H1 (cell line): Measurements from ENCODE around the gene MDFIC. TPM values are rescaled to one million over a fixed set of nuclear protein-coding genes. Genes with fewer than 3 reads are reported as not detected.

ENCODE experiments used
- CBX5 ChIP-seq: fragments of 300-800, 300-1000 bp; sonication (generic); IDR thresholded peaks from 2 replicates; pipeline ENCODE4 v1.7.1; 2016; ENCODE audit warnings: antibody characterized with exemption, low read length, low read depth
- CHD7 ChIP-seq: fragments of 300-600 bp; sonication (generic); IDR thresholded peaks from 2 replicates; pipeline ENCODE4 v1.7.1; 2012; ENCODE audit warnings: low read length, moderate library complexity, mild to moderate bottlenecking, inconsistent platforms; ENCODE audit not compliant: insufficient replicate concordance
- EZH2 ChIP-seq: fragments of 200-600 bp; sonication (generic); IDR thresholded peaks from 2 replicates; pipeline ENCODE4 v1.7.1; 2012; ENCODE audit warnings: low read depth, mild to moderate bottlenecking, moderate library complexity, low read length, inconsistent platforms; ENCODE audit not compliant: severe bottlenecking
- SIN3A ChIP-seq, 2 experiments: IDR thresholded peaks in 1 of 2; conservative IDR thresholded peaks in 1 of 2; 2 replicates each; pipeline ENCODE4 v1.6.1; 2011 to 2012; ENCODE audit warnings: low read length in 2 of 2, improper control_type of control experiment in 1 of 2, low read depth in 1 of 2, mild to moderate bottlenecking in 1 of 2
- polyA plus RNA-seq, 7 experiments: library from polyadenylated mRNA; depleted of rRNA in 3 of 7; stranded (reverse) in 5 of 7; unstranded in 2 of 7; fragments of >200 nt in 5 of 7; fragments of 200-250 nt in 2 of 7; gene quantifications; 1 replicate in 5 of 7; 2 replicates in 1 of 7; 4 replicates in 1 of 7; pipeline versions ENCODE4 v1.2.1 to v1.2.3, GENCODE V29; 2011 to 2013; ENCODE audit warnings: missing spikeins in 2 of 7, mixed read lengths in 2 of 7
- total RNA-seq: library from RNA; stranded (reverse); fragmentation: NEBNext Ultra II Directional; extraction: Animal tissue kit (Norgen Biotek cat#: 25700); gene quantifications from 2 replicates; pipeline ENCODE4 v1.2.1, GENCODE V29; 2021

MDFIC gene
- total and polyA plus RNA-seq, 2 of the 8 experiments (the other 6 are each of a cell fraction or from before 2014, with no cell fraction given), result 2.3 to 11.4 TPM

- no peak for TF ChIP-seq SIN3A (conservative IDR thresholded peaks at IDR 0.05 in 1 of 2, IDR thresholded peaks at IDR 0.05 in 1 of 2; ENCODE audit: low read depth in 1 of 2, low read length in 2 of 2)
- no peak for TF ChIP-seq CBX5
- TF ChIP-seq CHD7, result no peak
- TF ChIP-seq EZH2, result no peak
Observed at GRCh38 chr7:114900127-114900526, 21.8 kb upstream of the MDFIC start (continued).
